ENCODE results near the gene GPC6.

DNA sequence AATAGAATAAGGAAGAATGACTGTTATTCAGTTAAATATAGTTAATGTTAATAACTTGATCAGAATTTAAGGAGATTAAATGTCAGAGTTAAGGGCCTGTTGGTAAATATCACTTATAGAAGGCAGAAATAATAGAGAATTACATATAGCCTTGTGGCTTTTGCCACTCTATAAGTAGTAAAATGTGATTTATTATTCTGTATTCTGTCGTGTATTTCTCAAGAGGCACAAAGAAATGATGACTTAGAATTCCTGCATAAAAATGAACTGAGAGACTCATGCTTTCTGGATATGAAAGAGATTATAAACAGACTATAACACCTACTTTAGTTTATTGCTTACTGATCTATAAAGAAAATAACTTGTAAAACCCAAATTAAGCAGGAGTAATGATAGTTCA is 40.1 kb downstream of the GPC6 start:
- TF ChIP-seq EZH2 (IDR thresholded peaks at IDR 0.05; ENCODE audit: borderline replicate concordance, insufficient read depth, low read length, poor library complexity, severe bottlenecking) = no peak
- TF ChIP-seq, protein P1, sequence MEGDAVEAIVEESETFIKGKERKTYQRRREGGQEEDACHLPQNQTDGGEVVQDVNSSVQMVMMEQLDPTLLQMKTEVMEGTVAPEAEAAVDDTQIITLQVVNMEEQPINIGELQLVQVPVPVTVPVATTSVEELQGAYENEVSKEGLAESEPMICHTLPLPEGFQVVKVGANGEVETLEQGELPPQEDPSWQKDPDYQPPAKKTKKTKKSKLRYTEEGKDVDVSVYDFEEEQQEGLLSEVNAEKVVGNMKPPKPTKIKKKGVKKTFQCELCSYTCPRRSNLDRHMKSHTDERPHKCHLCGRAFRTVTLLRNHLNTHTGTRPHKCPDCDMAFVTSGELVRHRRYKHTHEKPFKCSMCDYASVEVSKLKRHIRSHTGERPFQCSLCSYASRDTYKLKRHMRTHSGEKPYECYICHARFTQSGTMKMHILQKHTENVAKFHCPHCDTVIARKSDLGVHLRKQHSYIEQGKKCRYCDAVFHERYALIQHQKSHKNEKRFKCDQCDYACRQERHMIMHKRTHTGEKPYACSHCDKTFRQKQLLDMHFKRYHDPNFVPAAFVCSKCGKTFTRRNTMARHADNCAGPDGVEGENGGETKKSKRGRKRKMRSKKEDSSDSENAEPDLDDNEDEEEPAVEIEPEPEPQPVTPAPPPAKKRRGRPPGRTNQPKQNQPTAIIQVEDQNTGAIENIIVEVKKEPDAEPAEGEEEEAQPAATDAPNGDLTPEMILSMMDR (IDR thresholded peaks at IDR 0.05; ENCODE audit: poor library complexity, severe bottlenecking) = no peak
- no peak for TF ChIP-seq EP300 (conservative IDR thresholded peaks at IDR 0.05; ENCODE audit: poor library complexity, severe bottlenecking)
- TF ChIP-seq RAD21 (conservative IDR thresholded peaks at IDR 0.05) = no peak

Measured in neural cell (in vitro differentiated cells).